Sigmoid colon (tissue), 4 donors: ENCODE results near the gene OLFML1.

Source experiments
- EP300 ChIP-seq, 4 donors: sonication (generic); formaldehyde crosslinking; IDR thresholded peaks; one replicate each; pipeline ENCODE4 v1.6.1; 2017; ENCODE audit warnings: antibody characterized with exemption in 4 of 4
- POLR2A ChIP-seq, 2 donors: fragments of 450-650 bp; IDR thresholded peaks; one replicate each; pipeline ENCODE4 v1.6.1; 2016; ENCODE audit warnings: antibody characterized with exemption in 2 of 2, mild to moderate bottlenecking in 2 of 2, moderate library complexity in 2 of 2
- TF ChIP-seq, protein P1 (sequence below), 4 experiments: fragments of 450-650 bp in 3 of 4; fragments of 200-600 bp in 1 of 4; IDR thresholded peaks; one replicate each; pipeline ENCODE4 v1.5.1; 2016 to 2019; ENCODE audit warnings: antibody characterized with exemption in 4 of 4, mild to moderate bottlenecking in 3 of 4, moderate library complexity in 2 of 4

DNA sequence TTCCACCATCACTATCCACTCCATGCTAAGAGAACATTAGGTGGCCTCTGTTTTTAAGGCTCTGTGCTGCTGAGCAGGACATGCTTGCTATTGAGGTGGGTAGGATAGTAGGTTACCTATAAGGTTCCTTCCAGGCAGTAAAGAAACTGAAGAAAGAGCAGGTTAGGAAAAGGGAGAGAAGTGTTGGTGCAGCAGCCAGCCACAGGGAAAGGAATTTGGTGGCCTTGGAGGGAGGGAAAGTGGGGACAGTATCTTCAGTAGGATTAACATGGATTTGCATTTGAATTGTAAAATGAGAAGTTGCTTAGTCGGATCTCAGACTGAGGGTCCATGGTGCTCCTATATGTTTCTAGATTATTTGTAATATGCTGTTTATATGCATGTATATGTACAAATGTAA is 49.2 kb upstream of the OLFML1 start:
- TF ChIP-seq, protein P1, sequence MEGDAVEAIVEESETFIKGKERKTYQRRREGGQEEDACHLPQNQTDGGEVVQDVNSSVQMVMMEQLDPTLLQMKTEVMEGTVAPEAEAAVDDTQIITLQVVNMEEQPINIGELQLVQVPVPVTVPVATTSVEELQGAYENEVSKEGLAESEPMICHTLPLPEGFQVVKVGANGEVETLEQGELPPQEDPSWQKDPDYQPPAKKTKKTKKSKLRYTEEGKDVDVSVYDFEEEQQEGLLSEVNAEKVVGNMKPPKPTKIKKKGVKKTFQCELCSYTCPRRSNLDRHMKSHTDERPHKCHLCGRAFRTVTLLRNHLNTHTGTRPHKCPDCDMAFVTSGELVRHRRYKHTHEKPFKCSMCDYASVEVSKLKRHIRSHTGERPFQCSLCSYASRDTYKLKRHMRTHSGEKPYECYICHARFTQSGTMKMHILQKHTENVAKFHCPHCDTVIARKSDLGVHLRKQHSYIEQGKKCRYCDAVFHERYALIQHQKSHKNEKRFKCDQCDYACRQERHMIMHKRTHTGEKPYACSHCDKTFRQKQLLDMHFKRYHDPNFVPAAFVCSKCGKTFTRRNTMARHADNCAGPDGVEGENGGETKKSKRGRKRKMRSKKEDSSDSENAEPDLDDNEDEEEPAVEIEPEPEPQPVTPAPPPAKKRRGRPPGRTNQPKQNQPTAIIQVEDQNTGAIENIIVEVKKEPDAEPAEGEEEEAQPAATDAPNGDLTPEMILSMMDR (IDR thresholded peaks at IDR 0.05): no peak
- TF ChIP-seq EP300 (IDR thresholded peaks at IDR 0.05) (no peak), POLR2A (IDR thresholded peaks at IDR 0.05) (no peak)
